Natural killer cell (primary cell): ENCODE data around the gene CACNA2D3. TPM values are rescaled to one million over a fixed set of nuclear protein-coding genes. Genes with fewer than 3 reads are reported as not detected.

Experiments used
- ATAC-seq, 3 donors: fragments of 150-1000 bp in 2 of 3; fragments of 200-7000 bp in 1 of 3; cut with Tn5 transposase; 1 replicate in 1 of 3; 2 replicates in 2 of 3; pipeline ENCODE4 v1.10.0; 2021; ENCODE audit warnings: mild to moderate bottlenecking in 2 of 3, moderate library complexity in 2 of 3
- DNase-seq, 2 donors: peaks; one replicate each; pipeline versions ENCODE4 v3.0.0 to v3.0.0-alpha.2; 2013 to 2021; ENCODE audit warnings: mixed read lengths in 1 of 2
- H3K27ac ChIP-seq: one replicate; pipeline ENCODE4 v1.5.1; 2013; ENCODE audit warnings: mild to moderate bottlenecking, low read length
- H3K27me3 ChIP-seq: one replicate; pipeline ENCODE4 v1.6.1; 2013; ENCODE audit warnings: low read length; ENCODE audit not compliant: control insufficient read depth, insufficient read depth
- H3K36me3 ChIP-seq: one replicate; pipeline ENCODE4 v1.6.1; 2013; ENCODE audit warnings: low read length; ENCODE audit not compliant: control insufficient read depth, insufficient read depth
- H3K4me1 ChIP-seq: one replicate; pipeline ENCODE4 v1.6.1; 2013; ENCODE audit warnings: low read length; ENCODE audit not compliant: control insufficient read depth, insufficient read depth
- H3K4me3 ChIP-seq: one replicate; pipeline ENCODE4 v1.5.1; 2013; ENCODE audit warnings: low read length
- H3K9me3 ChIP-seq: one replicate; pipeline ENCODE4 v1.6.1; 2013; ENCODE audit warnings: low read length; ENCODE audit not compliant: control insufficient read depth, insufficient read depth
- H3K27ac Mint-ChIP-seq, 2 donors: one replicate each; pipeline ENCODE4 v1.8.0; 2022; ENCODE audit warnings: mild to moderate bottlenecking in 2 of 2, mixed read lengths in 2 of 2, moderate library complexity in 1 of 2
- H3K27me3 Mint-ChIP-seq, 2 donors: one replicate each; pipeline ENCODE4 v1.8.0; 2022; ENCODE audit warnings: low read depth in 2 of 2, mixed read lengths in 2 of 2
- H3K36me3 Mint-ChIP-seq: one replicate; pipeline ENCODE4 v1.8.0; 2022; ENCODE audit warnings: mixed read lengths
- H3K4me1 Mint-ChIP-seq, 2 donors: one replicate each; pipeline ENCODE4 v1.8.0; 2022; ENCODE audit warnings: mixed read lengths in 2 of 2
- H3K4me3 Mint-ChIP-seq: one replicate; pipeline ENCODE4 v1.8.0; 2022; ENCODE audit warnings: mild to moderate bottlenecking, moderate library complexity, mixed read lengths
- H3K9me3 Mint-ChIP-seq, 2 donors: one replicate each; pipeline ENCODE4 v1.8.0; 2022; ENCODE audit warnings: mixed read lengths in 2 of 2
- WGBS: methylation state at CpG from one replicate; pipeline ENCODE4 v1.1.7; 2013; ENCODE audit warnings: missing lambda C conversion rate; ENCODE audit not compliant: insufficient coverage; 5-methylcytosine and 5-hydroxymethylcytosine counted together
- intact Hi-C: fragments of 100-400 bp; cut with micrococcal nuclease; formaldehyde crosslinking; loops from one replicate; pipeline ENCODE4 v1.14.2; 2022
- total RNA-seq, 4 donors: library from RNA; stranded (reverse); fragments of 120-200 nt in 1 of 4; gene quantifications; one replicate each; pipeline versions ENCODE4 v1.2.3 to v1.2.4, GENCODE V29; 2013 to 2022
- TF ChIP-seq, protein P1 (sequence below): fragments of 200-600 bp; IDR thresholded peaks from one replicate; pipeline ENCODE4 v1.8.0; 2022; ENCODE audit warnings: antibody characterized with exemption

Gene CACNA2D3
- total RNA-seq, 3 donors from 2014 or later (not counting 1 experiment from before 2014, with no cell fraction given) = 0.49 TPM; not detected in 2

DNA sequence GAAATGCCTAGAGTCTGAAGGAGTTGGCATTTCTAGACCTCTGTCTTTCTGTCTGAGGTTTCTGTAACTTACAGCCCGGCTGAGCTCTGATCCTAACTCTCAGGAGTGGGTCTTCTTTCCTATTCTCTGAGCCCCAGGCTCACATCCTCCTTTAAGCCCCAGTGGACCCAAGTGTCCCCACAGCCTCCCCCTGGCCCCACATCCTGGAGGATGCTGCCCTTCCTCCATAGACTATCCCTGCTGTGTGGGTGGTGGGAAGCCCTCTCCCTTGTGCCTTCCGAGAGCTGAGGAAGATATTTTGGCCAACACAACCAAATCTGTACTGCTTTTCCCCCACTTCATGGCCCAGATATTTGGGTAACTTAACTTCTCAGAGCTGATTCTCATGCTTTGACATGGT, 654.2 kb downstream of the CACNA2D3 start:
- DNase-seq (no peak), ATAC-seq (no peak)
- intact Hi-C loops = no loop called here
- Histone ChIP-seq H3K4me3 (no peak overlapping the region), H3K27me3 (no peaks in the 10 kb centered on the region), H3K36me3 (no peaks in the 10 kb centered on the region), H3K27ac (no peak overlapping the region), H3K9me3 (no peaks in the 10 kb centered on the region), H3K4me1 (no peaks in the 10 kb centered on the region)
- H3K27ac Mint-ChIP-seq = no peak overlapping the region
- WGBS = 91% methylated on average over 2 of the region's 2 CpGs
- TF ChIP-seq, protein P1, sequence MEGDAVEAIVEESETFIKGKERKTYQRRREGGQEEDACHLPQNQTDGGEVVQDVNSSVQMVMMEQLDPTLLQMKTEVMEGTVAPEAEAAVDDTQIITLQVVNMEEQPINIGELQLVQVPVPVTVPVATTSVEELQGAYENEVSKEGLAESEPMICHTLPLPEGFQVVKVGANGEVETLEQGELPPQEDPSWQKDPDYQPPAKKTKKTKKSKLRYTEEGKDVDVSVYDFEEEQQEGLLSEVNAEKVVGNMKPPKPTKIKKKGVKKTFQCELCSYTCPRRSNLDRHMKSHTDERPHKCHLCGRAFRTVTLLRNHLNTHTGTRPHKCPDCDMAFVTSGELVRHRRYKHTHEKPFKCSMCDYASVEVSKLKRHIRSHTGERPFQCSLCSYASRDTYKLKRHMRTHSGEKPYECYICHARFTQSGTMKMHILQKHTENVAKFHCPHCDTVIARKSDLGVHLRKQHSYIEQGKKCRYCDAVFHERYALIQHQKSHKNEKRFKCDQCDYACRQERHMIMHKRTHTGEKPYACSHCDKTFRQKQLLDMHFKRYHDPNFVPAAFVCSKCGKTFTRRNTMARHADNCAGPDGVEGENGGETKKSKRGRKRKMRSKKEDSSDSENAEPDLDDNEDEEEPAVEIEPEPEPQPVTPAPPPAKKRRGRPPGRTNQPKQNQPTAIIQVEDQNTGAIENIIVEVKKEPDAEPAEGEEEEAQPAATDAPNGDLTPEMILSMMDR = no peak
- no peaks in the 10 kb centered on the region for H3K4me1 Mint-ChIP-seq
- peaks cover 2 to 8% of the 10 kb centered on the region in 2 donors for H3K9me3 Mint-ChIP-seq
- H3K27me3 Mint-ChIP-seq = no peaks in the 10 kb centered on the region
- H3K4me3 Mint-ChIP-seq = no peak overlapping the region
- no peaks in the 10 kb centered on the region for H3K36me3 Mint-ChIP-seq

DNA sequence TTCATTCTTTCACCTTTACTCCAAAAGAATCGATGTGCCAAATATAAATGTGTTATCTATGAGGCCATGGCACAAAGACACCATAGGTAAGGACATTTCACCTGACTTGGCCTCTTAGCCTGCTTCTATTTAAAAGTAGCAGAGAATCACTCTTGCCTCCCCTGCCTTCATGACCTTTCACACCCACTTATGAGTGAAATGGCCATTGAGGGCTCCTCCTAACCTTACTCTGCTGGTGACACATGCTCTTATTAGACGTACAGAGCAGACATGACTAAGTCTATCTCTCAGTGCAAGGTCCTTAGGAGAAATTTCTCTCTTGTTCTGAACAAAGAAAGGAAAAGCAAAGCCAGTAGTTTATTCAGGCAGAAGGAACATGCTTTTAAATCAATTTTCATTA, 654.8 kb downstream of the CACNA2D3 start:
- Mint-ChIP-seq H3K4me1 (no peaks in the 10 kb centered on the region), H3K36me3 (no peaks in the 10 kb centered on the region), H3K27me3 (no peaks in the 10 kb centered on the region), H3K4me3 (no peak overlapping the region), H3K27ac (no peak overlapping the region), H3K9me3 (peaks cover 2 to 8% of the 10 kb centered on the region in 2 donors)
- H3K9me3 ChIP-seq = no peaks in the 10 kb centered on the region
- 75% methylated on average over 1 of the region's 2 CpGs for WGBS
- no peak overlapping the region for H3K27ac ChIP-seq
- TF ChIP-seq, protein P1 = no peak
- no peaks in the 10 kb centered on the region for H3K4me1 ChIP-seq
- no peak for DNase-seq
- no peaks in the 10 kb centered on the region for H3K36me3 ChIP-seq
- no peak for ATAC-seq
- intact Hi-C loops = no loop called here
- H3K4me3 ChIP-seq = no peak overlapping the region
- no peaks in the 10 kb centered on the region for H3K27me3 ChIP-seq

DNA sequence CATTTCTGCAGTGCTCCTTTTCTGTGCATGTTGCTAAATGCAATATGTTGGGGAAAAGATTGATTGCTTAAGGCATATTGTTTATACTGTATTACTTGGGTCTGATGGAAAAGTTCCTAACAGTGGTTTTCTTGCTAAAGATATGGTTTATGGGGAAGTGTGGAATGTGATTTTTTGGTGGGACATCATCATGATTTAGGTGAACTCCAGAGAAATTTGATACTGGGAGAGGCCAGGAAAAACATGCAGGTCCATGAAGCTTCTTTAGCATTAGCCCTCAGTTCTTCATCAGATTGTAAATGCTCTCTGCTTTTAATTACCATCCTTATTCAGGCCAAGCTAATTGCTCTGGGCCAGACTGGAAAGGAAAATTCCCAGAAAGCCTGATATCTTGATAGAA, 658.0 kb downstream of the CACNA2D3 start:
- no peak for DNase-seq
- ATAC-seq = no peak
- Mint-ChIP-seq H3K27ac (no peak overlapping the region), H3K4me1 (no peaks in the 10 kb centered on the region), H3K9me3 (peaks cover 0 to 4% of the 10 kb centered on the region in 2 donors), H3K4me3 (no peak overlapping the region), H3K27me3 (no peaks in the 10 kb centered on the region), H3K36me3 (no peaks in the 10 kb centered on the region)
- Histone ChIP-seq H3K9me3 (no peaks in the 10 kb centered on the region), H3K36me3 (no peaks in the 10 kb centered on the region), H3K27ac (no peak overlapping the region), H3K4me1 (no peaks in the 10 kb centered on the region), H3K27me3 (no peaks in the 10 kb centered on the region), H3K4me3 (no peak overlapping the region)
- TF ChIP-seq, protein P1 = no peak
- intact Hi-C loops = no loop called here

DNA sequence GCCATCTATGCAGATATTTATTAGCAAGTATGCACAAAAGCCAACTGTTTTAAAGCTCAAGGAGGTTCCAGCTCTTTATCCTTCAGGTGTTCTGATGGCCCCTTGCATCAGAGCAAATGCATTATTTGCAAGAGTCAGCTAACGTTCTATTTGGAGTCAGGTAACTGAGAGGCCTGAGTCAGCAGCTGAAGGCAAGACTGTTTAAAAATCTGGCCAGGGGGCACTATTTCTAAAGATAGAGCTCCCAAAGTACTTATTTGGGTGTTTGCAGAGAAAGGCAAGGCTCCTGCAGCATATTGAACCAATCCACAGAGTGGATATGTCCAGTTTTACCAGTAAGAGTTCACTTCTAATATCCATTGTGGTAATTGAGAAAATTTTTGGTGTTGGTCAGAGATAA, 659.4 kb downstream of the CACNA2D3 start:
- H3K36me3 ChIP-seq = no peaks in the 10 kb centered on the region
- no peak overlapping the region for H3K27ac ChIP-seq
- Mint-ChIP-seq H3K36me3 (no peaks in the 10 kb centered on the region), H3K4me3 (no peak overlapping the region), H3K4me1 (no peaks in the 10 kb centered on the region), H3K27me3 (no peaks in the 10 kb centered on the region), H3K27ac (no peak overlapping the region), H3K9me3 (peaks cover 0 to 2% of the 10 kb centered on the region in 2 donors)
- TF ChIP-seq, protein P1 = no peak
- intact Hi-C loops = no loop called here
- no peaks in the 10 kb centered on the region for H3K4me1 ChIP-seq
- 67% methylated on average over 1 of the region's 1 CpG for WGBS
- ATAC-seq = no peak
- DNase-seq = no peak
- no peaks in the 10 kb centered on the region for H3K27me3 ChIP-seq
- H3K4me3 ChIP-seq = no peak overlapping the region
- no peaks in the 10 kb centered on the region for H3K9me3 ChIP-seq
